HG03575 (cell line): ENCODE data around the gene CHCHD6.

ENCODE experiments used
- ATAC-seq: cut with Tn5 transposase; IDR thresholded peaks from one replicate; pipeline ENCODE4 v1.9.1; 2021; ENCODE audit not compliant: unreplicated experiment, insufficient number of reproducible peaks, low FRiP score; ENCODE audit errors: extremely low read depth

Gene CHCHD6

GRCh38 chr3:127000119-127000518 is 296.1 kb downstream of the CHCHD6 start:
- no peak for ATAC-seq

- no peak for ATAC-seq
Measured at GRCh38 chr3:127000761-127001160, 296.7 kb downstream of the CHCHD6 start.

- no peak for ATAC-seq
Measured at GRCh38 chr3:127001486-127002194, 297.6 kb downstream of the CHCHD6 start.

GRCh38 chr3:127002195-127003174 is 298.4 kb downstream of the CHCHD6 start:
- ATAC-seq: no peak

GRCh38 chr3:127003175-127003555 is 299.1 kb downstream of the CHCHD6 start:
- ATAC-seq: no peak

- no peak for ATAC-seq
Measured at GRCh38 chr3:127003601-127004280, 299.7 kb downstream of the CHCHD6 start.

GRCh38 chr3:127004641-127005397 is 300.8 kb downstream of the CHCHD6 start:
- ATAC-seq: no peak

- no peak for ATAC-seq
Measured at GRCh38 chr3:127005864-127006500, 301.9 kb downstream of the CHCHD6 start.

- ATAC-seq: no peak
Measured at GRCh38 chr3:127006781-127007436, 302.9 kb downstream of the CHCHD6 start.

GRCh38 chr3:127008236-127008635 is 304.2 kb downstream of the CHCHD6 start:
- no peak for ATAC-seq

- no peak for ATAC-seq
Measured at GRCh38 chr3:127009531-127009930, 305.5 kb downstream of the CHCHD6 start.
